ENCODE measurements around the gene GLP1R.

DNA sequence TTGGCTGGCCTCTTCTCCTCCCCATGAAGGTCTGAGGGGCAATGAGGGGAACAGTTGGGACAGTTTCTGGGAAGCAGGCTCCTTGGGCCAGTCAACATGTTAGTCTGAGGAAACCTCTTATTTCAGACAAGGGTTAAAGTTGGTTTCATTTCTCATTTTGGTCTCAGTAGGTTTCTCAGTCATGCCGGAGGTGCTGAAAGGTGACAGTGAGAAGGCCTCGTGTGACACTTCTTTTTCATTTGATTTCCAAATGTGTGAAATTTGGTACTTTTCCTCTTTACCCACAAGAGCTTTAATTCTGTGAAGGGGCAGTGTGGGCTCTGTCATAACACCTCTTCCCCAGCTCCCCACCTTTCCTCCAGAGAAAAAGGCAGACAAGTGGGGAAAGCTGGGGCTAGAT lies 7.5 kb upstream of the GLP1R start:
- TF ChIP-seq, protein P1, sequence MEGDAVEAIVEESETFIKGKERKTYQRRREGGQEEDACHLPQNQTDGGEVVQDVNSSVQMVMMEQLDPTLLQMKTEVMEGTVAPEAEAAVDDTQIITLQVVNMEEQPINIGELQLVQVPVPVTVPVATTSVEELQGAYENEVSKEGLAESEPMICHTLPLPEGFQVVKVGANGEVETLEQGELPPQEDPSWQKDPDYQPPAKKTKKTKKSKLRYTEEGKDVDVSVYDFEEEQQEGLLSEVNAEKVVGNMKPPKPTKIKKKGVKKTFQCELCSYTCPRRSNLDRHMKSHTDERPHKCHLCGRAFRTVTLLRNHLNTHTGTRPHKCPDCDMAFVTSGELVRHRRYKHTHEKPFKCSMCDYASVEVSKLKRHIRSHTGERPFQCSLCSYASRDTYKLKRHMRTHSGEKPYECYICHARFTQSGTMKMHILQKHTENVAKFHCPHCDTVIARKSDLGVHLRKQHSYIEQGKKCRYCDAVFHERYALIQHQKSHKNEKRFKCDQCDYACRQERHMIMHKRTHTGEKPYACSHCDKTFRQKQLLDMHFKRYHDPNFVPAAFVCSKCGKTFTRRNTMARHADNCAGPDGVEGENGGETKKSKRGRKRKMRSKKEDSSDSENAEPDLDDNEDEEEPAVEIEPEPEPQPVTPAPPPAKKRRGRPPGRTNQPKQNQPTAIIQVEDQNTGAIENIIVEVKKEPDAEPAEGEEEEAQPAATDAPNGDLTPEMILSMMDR (IDR thresholded peaks at IDR 0.05), result no peak
- TF ChIP-seq POLR2A (IDR thresholded peaks at IDR 0.05), result no peak

Data from Peyer's patch (tissue), 4 donors.